Measurements from ENCODE around the gene PACS1. TPM values are rescaled to one million over a fixed set of nuclear protein-coding genes. Genes with fewer than 3 reads are reported as not detected.

Gene PACS1
- total RNA-seq, result 12.1 and 21.2 TPM in 2 replicates

DNA sequence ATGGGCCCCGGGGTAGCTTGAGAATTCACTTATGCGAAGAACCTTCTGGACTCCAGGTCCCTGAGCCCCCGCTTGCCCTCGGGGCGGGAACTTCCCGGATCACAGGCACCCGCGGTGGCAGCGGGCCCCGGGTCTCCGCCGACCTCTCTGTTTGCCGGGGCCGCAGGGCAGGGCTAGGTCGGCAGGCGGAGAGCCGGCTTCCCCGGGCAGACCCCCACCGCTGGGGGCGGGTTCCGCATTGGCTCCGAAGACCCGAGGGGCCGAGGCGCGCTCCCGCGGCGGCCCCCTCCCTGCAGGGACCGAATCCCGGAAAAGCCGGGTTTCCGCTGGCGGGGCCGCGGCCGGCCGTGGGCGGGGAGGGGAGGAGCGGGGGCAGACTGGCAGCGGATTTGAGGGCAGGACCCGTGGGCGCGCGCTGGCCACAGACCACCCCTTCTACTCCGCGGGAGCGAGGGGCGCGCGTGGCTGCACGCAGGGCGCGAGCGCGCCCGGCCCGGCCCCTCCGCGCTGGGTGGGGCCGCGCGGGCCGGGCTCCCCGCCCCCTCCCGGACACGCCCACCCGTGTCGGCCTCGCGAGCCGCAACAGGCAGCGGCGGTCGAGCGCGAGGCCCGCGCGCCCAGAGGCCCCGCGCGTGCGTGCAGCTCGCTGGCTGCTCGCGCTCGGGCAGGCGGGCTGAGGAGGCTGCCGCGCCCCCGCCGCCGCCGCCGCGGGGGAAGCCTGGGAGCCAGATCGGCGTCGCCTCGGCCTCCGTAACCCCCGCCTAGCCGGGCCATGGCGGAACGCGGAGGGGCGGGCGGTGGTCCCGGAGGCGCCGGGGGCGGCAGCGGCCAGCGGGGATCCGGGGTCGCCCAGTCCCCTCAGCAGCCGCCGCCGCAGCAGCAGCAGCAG is at the start of gene PACS1:
TSS of gene PACS1 (plus strand) at position 558 of the 889 bp plus-strand sequence. CDS start at position 773, 215 bp downstream.

GRCh38 chr11:66026017-66026529 is 44.0 kb upstream of the PACS1 start, which contains the start of gene CATSPER1:
CATSPER1 (minus strand) TSS chr11:66026479; CDS start chr11:66026379, 100 bp downstream.

GRCh38 chr11:66048547-66049323 is 21.3 kb upstream of the PACS1 start, which contains the start of gene GAL3ST3:
GAL3ST3 (minus strand) TSS chr11:66049161; CDS start chr11:66045415, 3,746 bp downstream.

DNA sequence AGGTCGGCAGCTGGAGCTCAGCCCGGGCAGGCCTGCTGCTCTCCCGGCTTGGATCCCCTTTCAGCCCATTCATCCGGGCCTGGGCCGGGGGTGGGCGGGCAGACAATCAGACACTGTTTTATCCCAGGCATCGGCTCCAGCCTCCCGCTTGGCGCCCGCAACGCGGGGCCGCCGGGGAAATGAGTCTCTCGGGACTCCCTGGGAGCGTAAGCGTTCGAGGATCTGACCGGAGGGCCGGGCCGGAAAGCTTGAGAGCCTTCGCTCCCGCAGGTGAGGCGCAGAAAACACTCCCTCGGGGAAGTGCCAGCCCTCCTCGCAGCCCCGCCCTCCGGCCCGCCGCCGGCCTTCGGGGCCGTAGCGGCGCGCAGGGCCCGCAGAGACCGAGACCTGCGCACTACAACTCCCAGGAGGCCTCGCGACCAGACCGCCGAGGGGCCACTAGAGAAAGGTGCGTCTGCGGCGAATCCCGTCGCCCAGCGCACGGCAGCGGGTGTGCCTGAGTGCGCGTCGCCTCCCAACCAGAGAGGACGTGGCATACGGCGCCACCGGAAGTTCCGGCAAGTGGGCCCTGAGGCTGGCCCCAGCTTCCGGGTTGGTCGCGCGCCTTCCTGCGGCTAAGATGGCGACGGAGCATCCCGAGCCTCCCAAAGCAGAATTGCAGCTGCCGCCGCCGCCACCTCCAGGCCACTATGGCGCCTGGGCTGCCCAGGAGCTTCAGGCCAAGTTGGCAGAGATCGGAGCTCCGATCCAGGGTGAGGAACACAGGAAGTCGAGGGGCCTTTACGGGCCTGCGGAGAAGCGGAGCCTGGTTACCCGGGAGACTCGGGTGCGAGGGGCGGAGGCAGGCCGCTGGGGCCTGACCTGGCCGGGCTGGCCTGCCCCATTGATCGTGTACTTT is 18.1 kb upstream of the PACS1 start, which contains the start of gene SF3B2:
TSS of gene SF3B2 (plus strand) at position 599 of the 898 bp plus-strand sequence. CDS start at position 620, 21 bp downstream.

DNA sequence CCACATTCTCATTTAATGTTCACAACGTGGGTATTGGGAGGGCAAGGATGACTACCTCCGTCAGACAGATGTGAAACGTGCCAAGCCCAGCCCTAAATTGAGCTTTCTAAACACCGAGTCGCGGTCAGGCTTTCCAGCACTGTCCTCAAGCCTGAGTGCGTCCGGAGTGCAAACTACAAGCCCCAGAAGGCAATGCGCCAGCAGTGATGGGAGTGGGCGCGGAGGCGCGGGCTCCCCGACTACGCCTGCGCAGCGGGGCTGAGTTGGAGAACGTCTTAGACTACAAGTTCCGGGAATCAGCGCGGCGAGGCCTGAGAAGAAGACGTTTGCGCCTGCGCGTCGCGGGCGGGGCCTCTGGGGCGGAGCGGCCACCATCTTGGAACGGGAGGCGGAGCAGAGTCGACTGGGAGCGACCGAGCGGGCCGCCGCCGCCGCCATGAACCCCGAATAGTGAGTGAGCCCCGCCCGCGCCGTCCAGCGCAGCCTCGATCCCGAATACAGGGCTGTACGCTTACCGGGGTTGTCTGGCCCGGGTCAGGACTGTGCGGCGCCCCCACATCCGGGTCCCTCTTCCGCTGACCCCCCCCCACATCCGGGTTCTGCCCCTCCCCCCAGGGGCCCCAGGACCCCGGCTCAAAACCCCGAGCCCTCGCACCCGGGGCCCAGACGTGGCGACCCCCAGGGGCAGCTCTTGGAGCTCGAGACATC is 198.3 kb downstream of the PACS1 start, which contains the start of gene RAB1B:
TSS of gene RAB1B (plus strand) at position 396 of the 708 bp plus-strand sequence. CDS start at position 437, 41 bp downstream.

GRCh38 chr11:66277471-66278362 is 207.6 kb downstream of the PACS1 start, which contains the start of gene CNIH2:
CNIH2 (plus strand) TSS chr11:66278175; CDS start chr11:66278457, 282 bp downstream.

GRCh38 chr11:66288671-66289547 is 218.8 kb downstream of the PACS1 start, which contains the start of gene YIF1A:
YIF1A (minus strand) TSS chr11:66289143; CDS start chr11:66288985, 158 bp downstream.

DNA sequence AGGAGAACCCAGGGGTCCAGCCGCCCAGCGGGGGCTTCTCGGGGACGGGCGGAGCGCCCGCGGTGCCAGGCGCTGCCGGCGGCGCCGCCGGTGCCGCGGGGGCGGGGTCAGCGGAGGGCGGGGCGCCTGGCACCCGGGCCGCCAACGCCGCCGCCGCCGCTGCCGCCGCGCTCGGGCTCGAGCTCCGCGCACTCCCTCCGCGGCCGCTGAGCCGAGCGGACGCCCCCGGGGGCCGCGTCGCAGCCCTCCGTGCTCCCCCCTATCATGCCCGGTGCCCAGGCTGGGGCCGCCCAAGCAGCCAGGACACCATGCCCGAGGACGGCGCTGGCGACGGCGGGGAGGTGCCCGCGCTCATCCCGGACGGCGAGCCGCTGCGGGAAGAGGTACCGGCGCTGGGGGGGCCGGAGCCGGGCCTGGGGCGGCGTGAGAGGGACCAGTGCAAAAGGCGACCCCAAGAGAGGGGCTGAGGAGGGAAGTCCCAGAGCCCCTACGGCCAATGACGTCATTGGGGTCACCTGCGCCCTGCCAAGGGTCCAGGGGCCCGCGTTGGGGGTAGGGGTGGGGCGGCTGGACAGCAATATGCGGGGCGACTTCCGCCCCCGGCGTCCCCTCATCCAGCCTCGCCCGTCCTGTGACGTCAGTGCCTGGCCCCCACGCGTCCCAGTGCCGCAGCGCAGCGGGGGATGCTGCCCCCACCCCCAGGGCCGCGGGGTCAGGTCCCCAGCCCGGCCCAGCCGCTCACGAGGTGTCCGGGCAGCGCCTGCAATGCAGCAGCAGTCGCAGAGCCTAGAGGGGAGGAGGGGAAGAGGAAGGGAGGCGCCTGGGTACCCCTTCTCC is 221.9 kb downstream of the PACS1 start, which contains the start of gene TMEM151A:
TSS of gene TMEM151A (plus strand) at position 189 of the 837 bp plus-strand sequence. CDS start at position 309, 120 bp downstream.

Other genes starting within 250 kb of the PACS1 start
- gene SNX32, start 236.3 kb upstream of the PACS1 start, total RNA-seq, result 0.24 and 0.43 TPM in 2 replicates
- 598 and 942 TPM in 2 replicates for gene CFL1, start 212.1 kb upstream of the PACS1 start, total RNA-seq
- 49.4 and 60.2 TPM in 2 replicates for gene MUS81, start 209.8 kb upstream of the PACS1 start, total RNA-seq
- gene EFEMP2, start 197.5 kb upstream of the PACS1 start, total RNA-seq, result 5.3 and 10.4 TPM in 2 replicates
- gene CTSW, start 190.4 kb upstream of the PACS1 start, total RNA-seq, result not detected in 2 replicates
- 159 and 174 TPM in 2 replicates for gene FIBP, start 181.8 kb upstream of the PACS1 start, total RNA-seq
- 40.7 and 53.5 TPM in 2 replicates for gene CCDC85B, start 179.6 kb upstream of the PACS1 start, total RNA-seq
- gene FOSL1, start 169.9 kb upstream of the PACS1 start, total RNA-seq, result 7.0 and 33.3 TPM in 2 replicates
- gene C11orf68, start 151.2 kb upstream of the PACS1 start, total RNA-seq, result 6.8 and 18.6 TPM in 2 replicates
- gene DRAP1, start 150.8 kb upstream of the PACS1 start, total RNA-seq, result 107 and 153 TPM in 2 replicates
- not detected in 2 replicates for gene TSGA10IP, start 124.8 kb upstream of the PACS1 start, total RNA-seq
- 18.8 and 22.7 TPM in 2 replicates for gene SART1, start 108.5 kb upstream of the PACS1 start, total RNA-seq
- 22.4 and 41.4 TPM in 2 replicates for gene EIF1AD, start 68.1 kb upstream of the PACS1 start, total RNA-seq
- 7.7 and 10.8 TPM in 2 replicates for gene BANF1, start 67.8 kb upstream of the PACS1 start, total RNA-seq
- 2.3 and 33.7 TPM in 2 replicates for gene CST6, start 58.3 kb upstream of the PACS1 start, total RNA-seq
- under 0.01 TPM in 1 of 2 replicates, not detected in the other for gene CATSPER1, start 43.8 kb upstream of the PACS1 start, total RNA-seq
- gene GAL3ST3, start 21.1 kb upstream of the PACS1 start, total RNA-seq, result 0.48 TPM in 1 of 2 replicates, not detected in the other
- gene SF3B2, start 17.9 kb upstream of the PACS1 start, total RNA-seq, result 121 and 139 TPM in 2 replicates
- 18.5 and 21.2 TPM in 2 replicates for gene KLC2, start 187.4 kb downstream of the PACS1 start, total RNA-seq
- 59.3 and 68.8 TPM in 2 replicates for gene RAB1B, start 198.4 kb downstream of the PACS1 start, total RNA-seq
- gene CNIH2, start 207.9 kb downstream of the PACS1 start, total RNA-seq, result not detected in 2 replicates
- 189 and 200 TPM in 2 replicates for gene YIF1A, start 218.9 kb downstream of the PACS1 start, total RNA-seq
- gene TMEM151A, start 221.6 kb downstream of the PACS1 start, total RNA-seq, result not detected in 2 replicates
- gene CD248, start 246.8 kb downstream of the PACS1 start, total RNA-seq, result 0.24 TPM in 1 of 2 replicates, not detected in the other

Data from tracheal epithelial cell (primary cell).